Astrocyte (in vitro differentiated cells and primary cell): ENCODE results near the gene NAV1. TPM values are rescaled to one million over a fixed set of nuclear protein-coding genes. Genes with fewer than 3 reads are reported as not detected.
"Not testable (repeated sequence)": the region's sequence is repeated elsewhere in the genome, so short reads cannot be mapped to it uniquely, and the experiment has no call there.

Experiments used
- DNase-seq: peaks from one replicate; pipeline ENCODE4 v3.0.0-alpha.2; 2010; ENCODE audit warnings: low read depth
- FAIRE-seq: peaks from 2 replicates; lab custom pipeline; 2011; peaks lifted over from hg19 to GRCh38; lab: Jason Lieb, UNC
- H2AFZ ChIP-seq: 2 replicates; pipeline ENCODE4 v1.6.0; 2012; ENCODE audit warnings: low read depth, low read length, inconsistent platforms
- H3K27ac ChIP-seq: 2 replicates; pipeline ENCODE4 v1.5.1; 2011; ENCODE audit warnings: low read depth, low read length, inconsistent platforms
- H3K27me3 ChIP-seq: 2 replicates; pipeline ENCODE4 v1.6.0; 2011; ENCODE audit warnings: low read length, inconsistent platforms; ENCODE audit not compliant: insufficient read depth
- H3K36me3 ChIP-seq: 2 replicates; pipeline ENCODE4 v1.5.1; 2011; ENCODE audit warnings: low read length, inconsistent platforms; ENCODE audit not compliant: insufficient read depth
- H3K4me1 ChIP-seq: 2 replicates; pipeline ENCODE4 v1.5.1; 2011; ENCODE audit warnings: low read length, inconsistent platforms; ENCODE audit not compliant: insufficient read depth
- H3K4me2 ChIP-seq: 2 replicates; pipeline ENCODE4 v1.6.0; 2012; ENCODE audit warnings: low read length, inconsistent platforms
- H3K4me3 ChIP-seq: 2 replicates; pipeline ENCODE4 v1.5.1; 2011; ENCODE audit warnings: low read depth, mild to moderate bottlenecking, low read length, inconsistent platforms; ENCODE audit not compliant: insufficient read depth
- H3K79me2 ChIP-seq: 2 replicates; pipeline ENCODE4 v1.6.0; 2012; ENCODE audit warnings: mild to moderate bottlenecking, low read length, inconsistent platforms; ENCODE audit not compliant: insufficient read depth
- H3K9ac ChIP-seq: 2 replicates; pipeline ENCODE4 v1.6.0; 2012; ENCODE audit warnings: mild to moderate bottlenecking, low read length, inconsistent platforms
- H3K9me3 ChIP-seq: 2 replicates; pipeline ENCODE4 v1.5.1; 2012; ENCODE audit warnings: low read depth, mild to moderate bottlenecking, low read length, inconsistent platforms; ENCODE audit not compliant: insufficient read depth
- H4K20me1 ChIP-seq: 2 replicates; pipeline ENCODE4 v1.6.0; 2012; ENCODE audit warnings: low read length, inconsistent platforms; ENCODE audit not compliant: insufficient read depth
- H3K27ac Mint-ChIP-seq: one replicate; pipeline ENCODE4 v1.8.0; 2021; ENCODE audit warnings: mild to moderate bottlenecking, mixed read lengths; ENCODE audit not compliant: unreplicated experiment
- H3K27me3 Mint-ChIP-seq: one replicate; pipeline ENCODE4 v1.8.0; 2021; ENCODE audit warnings: low read depth, mixed read lengths; ENCODE audit not compliant: unreplicated experiment
- H3K36me3 Mint-ChIP-seq: one replicate; pipeline ENCODE4 v1.8.0; 2021; ENCODE audit warnings: low read depth, mixed read lengths; ENCODE audit not compliant: unreplicated experiment
- H3K4me1 Mint-ChIP-seq: one replicate; pipeline ENCODE4 v1.8.0; 2021; ENCODE audit warnings: low read depth, mixed read lengths; ENCODE audit not compliant: unreplicated experiment
- H3K4me3 Mint-ChIP-seq: one replicate; pipeline ENCODE4 v1.8.0; 2021; ENCODE audit warnings: mild to moderate bottlenecking, moderate library complexity, mixed read lengths; ENCODE audit not compliant: unreplicated experiment
- H3K9me3 Mint-ChIP-seq: one replicate; pipeline ENCODE4 v1.8.0; 2021; ENCODE audit warnings: mild to moderate bottlenecking, mixed read lengths; ENCODE audit not compliant: unreplicated experiment
- EZH2 ChIP-seq: IDR thresholded peaks from 2 replicates; pipeline ENCODE4 v1.6.1; 2012; ENCODE audit warnings: mild to moderate bottlenecking, low read length, inconsistent platforms; ENCODE audit not compliant: insufficient read depth
- total RNA-seq: library from RNA; stranded (reverse); gene quantifications from 2 replicates; pipeline ENCODE4 v1.2.1, GENCODE V29; 2021
- TF ChIP-seq, protein P1 (sequence below): IDR thresholded peaks from 2 replicates; pipeline ENCODE4 v1.5.1; 2011; ENCODE audit warnings: low read depth, mild to moderate bottlenecking, inconsistent platforms, low read length, moderate library complexity; ENCODE audit not compliant: insufficient read depth

Gene NAV1
- total RNA-seq, 1 donor from 2014 or later = 79.7 TPM

DNA sequence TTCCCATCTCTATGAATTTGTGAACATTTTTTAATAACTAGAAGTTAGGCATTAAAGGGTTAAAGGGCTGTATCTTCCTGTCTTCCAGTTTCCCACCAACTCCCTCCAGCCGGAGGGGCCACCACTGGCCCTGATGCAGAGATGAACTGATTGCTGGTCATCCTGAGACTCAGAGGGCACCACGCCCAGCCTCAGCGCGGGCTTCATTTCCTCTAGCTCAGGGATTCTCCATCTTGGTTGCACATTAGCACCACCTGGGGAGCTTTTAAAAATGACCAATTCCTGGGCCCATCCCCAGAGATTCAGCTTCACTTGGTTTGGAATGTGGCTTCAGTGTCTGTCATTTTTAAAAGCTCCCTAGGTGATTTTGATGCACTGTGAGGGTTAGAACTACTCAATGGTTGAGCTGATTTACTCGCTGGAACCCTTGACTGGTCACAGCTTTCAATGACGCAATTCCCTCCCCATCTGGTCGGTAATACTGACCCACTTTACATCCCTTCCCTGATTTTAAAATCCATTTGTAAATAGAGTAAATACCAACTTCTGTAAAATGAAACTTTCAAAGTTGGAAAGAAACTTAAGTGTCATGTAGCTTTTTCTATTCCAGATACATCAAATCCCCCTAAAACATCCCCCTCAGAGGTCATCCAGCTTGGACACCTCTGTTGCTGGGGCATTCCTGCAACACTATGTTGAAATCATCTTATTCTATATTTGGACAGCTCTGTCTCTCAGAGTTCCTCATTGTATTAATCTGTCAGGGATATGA lies 5.1 kb downstream of the NAV1 start:
- Histone ChIP-seq H3K9me3 (no peaks in the 10 kb centered on the region), H3K4me2 (peak overlapping the region; percentile 48), H3K36me3 (no peaks in the 10 kb centered on the region), H3K9ac (no peak overlapping the region), H3K27ac (peak overlapping the region; percentile 85), H2AFZ (no peak overlapping the region), H3K27me3 (no peaks in the 10 kb centered on the region), H4K20me1 (peaks cover 18% of the 10 kb centered on the region), H3K79me2 (peaks cover 98% of the 10 kb centered on the region), H3K4me1 (peaks cover 44% of the 10 kb centered on the region), H3K4me3 (no peak overlapping the region)
- FAIRE-seq = no peak
- H3K27ac Mint-ChIP-seq = peak overlapping the region; percentile 41
- peak overlapping the region; percentile 34 for H3K4me3 Mint-ChIP-seq
- TF ChIP-seq EZH2 = no peak
- TF ChIP-seq, protein P1, sequence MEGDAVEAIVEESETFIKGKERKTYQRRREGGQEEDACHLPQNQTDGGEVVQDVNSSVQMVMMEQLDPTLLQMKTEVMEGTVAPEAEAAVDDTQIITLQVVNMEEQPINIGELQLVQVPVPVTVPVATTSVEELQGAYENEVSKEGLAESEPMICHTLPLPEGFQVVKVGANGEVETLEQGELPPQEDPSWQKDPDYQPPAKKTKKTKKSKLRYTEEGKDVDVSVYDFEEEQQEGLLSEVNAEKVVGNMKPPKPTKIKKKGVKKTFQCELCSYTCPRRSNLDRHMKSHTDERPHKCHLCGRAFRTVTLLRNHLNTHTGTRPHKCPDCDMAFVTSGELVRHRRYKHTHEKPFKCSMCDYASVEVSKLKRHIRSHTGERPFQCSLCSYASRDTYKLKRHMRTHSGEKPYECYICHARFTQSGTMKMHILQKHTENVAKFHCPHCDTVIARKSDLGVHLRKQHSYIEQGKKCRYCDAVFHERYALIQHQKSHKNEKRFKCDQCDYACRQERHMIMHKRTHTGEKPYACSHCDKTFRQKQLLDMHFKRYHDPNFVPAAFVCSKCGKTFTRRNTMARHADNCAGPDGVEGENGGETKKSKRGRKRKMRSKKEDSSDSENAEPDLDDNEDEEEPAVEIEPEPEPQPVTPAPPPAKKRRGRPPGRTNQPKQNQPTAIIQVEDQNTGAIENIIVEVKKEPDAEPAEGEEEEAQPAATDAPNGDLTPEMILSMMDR = no peak
- H3K36me3 Mint-ChIP-seq = no peaks in the 10 kb centered on the region
- no peaks in the 10 kb centered on the region for H3K9me3 Mint-ChIP-seq
- H3K27me3 Mint-ChIP-seq = no peaks in the 10 kb centered on the region
- H3K4me1 Mint-ChIP-seq = peaks cover 33% of the 10 kb centered on the region
- DNase-seq = no peak

DNA sequence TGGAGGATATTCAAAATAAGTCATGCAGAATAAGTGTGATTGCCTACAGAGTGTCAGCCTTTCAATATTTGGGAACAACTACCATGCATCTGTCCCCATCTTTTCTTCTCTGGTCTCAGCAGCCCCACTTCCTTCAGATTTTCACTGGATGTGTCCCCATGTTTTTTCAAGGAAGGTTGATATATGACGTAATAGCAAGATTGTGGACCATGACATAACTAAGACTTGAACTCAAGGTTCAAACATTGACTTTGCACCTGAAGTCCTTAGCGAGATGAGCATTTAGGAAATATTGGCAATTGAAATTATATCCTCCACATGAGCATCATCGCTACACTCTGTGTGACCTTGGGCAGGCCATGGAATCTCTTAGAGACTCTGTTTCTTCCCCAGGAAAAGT lies 5.8 kb downstream of the NAV1 start:
- Histone ChIP-seq H3K9me3 (no peaks in the 10 kb centered on the region), H3K4me3 (no peak overlapping the region), H4K20me1 (peaks cover 18% of the 10 kb centered on the region), H3K4me1 (peaks cover 44% of the 10 kb centered on the region), H3K9ac (no peak overlapping the region), H2AFZ (no peak overlapping the region), H3K27ac (no peak overlapping the region), H3K27me3 (no peaks in the 10 kb centered on the region), H3K36me3 (no peaks in the 10 kb centered on the region), H3K79me2 (peaks cover 96% of the 10 kb centered on the region), H3K4me2 (no peak overlapping the region)
- no peaks in the 10 kb centered on the region for H3K27me3 Mint-ChIP-seq
- peaks cover 33% of the 10 kb centered on the region for H3K4me1 Mint-ChIP-seq
- no peaks in the 10 kb centered on the region for H3K36me3 Mint-ChIP-seq
- no peak overlapping the region for H3K27ac Mint-ChIP-seq
- H3K4me3 Mint-ChIP-seq = no peak overlapping the region
- FAIRE-seq (no peak), DNase-seq (no peak)
- H3K9me3 Mint-ChIP-seq = no peaks in the 10 kb centered on the region
- TF ChIP-seq EZH2 = no peak
- TF ChIP-seq, protein P1 = no peak

DNA sequence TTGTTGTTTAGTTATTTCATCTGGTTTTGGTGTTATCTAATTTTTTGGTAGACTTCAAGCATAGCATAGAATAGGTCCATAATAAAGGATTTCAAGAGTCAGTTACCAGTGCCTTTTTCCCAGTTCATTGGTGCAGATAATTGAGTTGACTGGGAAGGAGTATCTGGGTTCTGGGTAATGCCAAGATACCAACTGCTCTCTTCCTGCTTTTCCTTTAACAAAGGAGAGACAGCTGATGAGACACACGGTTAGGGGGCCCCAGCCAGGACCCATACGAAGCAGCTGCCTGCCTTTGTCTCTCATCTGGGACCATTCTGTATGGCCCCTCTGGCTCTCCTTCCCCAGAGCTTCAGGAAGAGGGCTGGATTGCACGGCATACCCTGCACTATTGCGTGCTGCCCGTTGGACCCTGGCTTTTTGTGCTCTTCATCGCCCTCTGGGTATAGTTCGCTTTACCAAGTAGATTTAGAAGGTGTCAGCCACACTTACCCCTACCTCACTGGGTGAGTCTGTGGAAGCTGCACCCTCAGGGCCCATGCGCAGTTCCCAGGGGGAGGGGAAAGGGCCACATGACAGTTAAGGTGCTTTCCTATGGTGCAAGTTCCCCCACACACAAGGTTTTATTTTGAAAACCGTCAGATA lies 7.0 kb downstream of the NAV1 start:
- Histone ChIP-seq H4K20me1 (peaks cover 18% of the 10 kb centered on the region), H3K4me1 (peaks cover 36% of the 10 kb centered on the region), H3K79me2 (peaks cover 95% of the 10 kb centered on the region), H3K27me3 (no peaks in the 10 kb centered on the region), H3K27ac (no peak overlapping the region), H3K9me3 (no peaks in the 10 kb centered on the region), H3K4me2 (peak overlapping the region; percentile 23), H3K36me3 (no peaks in the 10 kb centered on the region), H2AFZ (no peak overlapping the region), H3K9ac (no peak overlapping the region), H3K4me3 (no peak overlapping the region)
- H3K4me1 Mint-ChIP-seq = peaks cover 28% of the 10 kb centered on the region
- no peaks in the 10 kb centered on the region for H3K36me3 Mint-ChIP-seq
- TF ChIP-seq, protein P1 = no peak
- no peak for TF ChIP-seq EZH2
- no peaks in the 10 kb centered on the region for H3K9me3 Mint-ChIP-seq
- FAIRE-seq (no peak), DNase-seq (no peak)
- no peak overlapping the region for H3K27ac Mint-ChIP-seq
- H3K27me3 Mint-ChIP-seq = no peaks in the 10 kb centered on the region
- H3K4me3 Mint-ChIP-seq = no peak overlapping the region

DNA sequence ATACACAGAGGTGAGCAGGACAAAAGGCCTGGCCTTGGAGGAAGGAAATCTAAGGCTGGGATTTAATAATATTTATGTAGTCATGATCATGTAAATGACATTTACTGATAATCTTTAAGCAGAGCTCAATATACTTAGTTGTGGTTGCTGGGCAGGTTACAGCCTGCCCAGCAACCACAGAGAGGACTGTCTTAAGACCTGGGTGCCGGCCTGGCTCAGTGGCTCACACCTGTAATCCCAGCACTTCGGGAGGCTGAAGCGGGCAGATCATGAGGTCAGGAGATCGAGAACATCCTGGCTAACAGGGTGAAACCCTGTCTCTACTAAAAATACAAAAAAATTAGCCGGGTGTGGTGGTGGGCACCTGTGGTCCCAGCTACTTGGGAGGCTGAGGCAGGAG lies 10.6 kb downstream of the NAV1 start:
- H2AFZ ChIP-seq, H3K4me3 Mint-ChIP-seq, H3K27ac Mint-ChIP-seq, H3K9ac ChIP-seq, H3K36me3 ChIP-seq, FAIRE-seq, H3K27ac ChIP-seq, DNase-seq, H3K27me3 ChIP-seq, H3K9me3 Mint-ChIP-seq, H3K27me3 Mint-ChIP-seq, H3K4me2 ChIP-seq, H3K9me3 ChIP-seq, H3K36me3 Mint-ChIP-seq, H3K4me3 ChIP-seq: not testable (repeated sequence)
- Histone ChIP-seq H3K4me1 (peaks cover 40% of the 10 kb centered on the region), H3K79me2 (peaks cover 96% of the 10 kb centered on the region), H4K20me1 (peaks cover 28% of the 10 kb centered on the region)
- H3K4me1 Mint-ChIP-seq = peaks cover 36% of the 10 kb centered on the region
